K562 (cell line): ENCODE results near the gene KRTAP2-1. TPM values are rescaled to one million over a fixed set of nuclear protein-coding genes. Genes with fewer than 3 reads are reported as not detected.

Experiments
- ATAC-seq: fragments of 200-7000 bp; cut with Tn5 transposase; 3 replicates; pipeline ENCODE4 v1.9.1; 2020; ENCODE audit warnings: moderate library complexity
- BruUV-seq: library from RNA; stranded (reverse); fragments of 400-500 nt; replicated peaks from 2 replicates; lab custom pipeline; 2021; lab: Mats Ljungman, UMichigan
- CTCF ChIA-PET: fragments of 300-600 bp; formaldehyde crosslinking; extraction: SDS; loops from one replicate; lab custom pipeline; 2021; ENCODE audit warnings: low intra/inter-chr PET ratio; lab: Yijun Ruan, JAX
- POLR2A ChIA-PET: fragments of 300-600, 350-650 bp; sonication (Branson Sonifier 250); formaldehyde crosslinking; extraction: SDS; loops from one replicate; lab custom pipeline; 2021; ENCODE audit warnings: antibody characterized with exemption, inconsistent platforms; lab: Yijun Ruan, JAX
- DNase-seq, 4 experiments: peaks; one replicate each; pipeline versions ENCODE4 v3.0.0 to v3.0.0-alpha.2; 2011 to 2018; ENCODE audit warnings: low spot score in 3 of 4, mixed read lengths in 3 of 4; ENCODE audit errors: extremely low read depth in 1 of 4
- FAIRE-seq: peaks from 2 replicates; lab custom pipeline; 2011; peaks lifted over from hg19 to GRCh38; lab: Jason Lieb, UNC
- H2AFZ ChIP-seq: 2 replicates; pipeline ENCODE4 v1.6.0; 2011; ENCODE audit warnings: low read depth, low read length, control low read depth, inconsistent platforms
- H3K27ac ChIP-seq: fragments of 200-600 bp; 3 replicates; pipeline ENCODE4 v1.8.0; 2011; ENCODE audit warnings: low read depth, mild to moderate bottlenecking, control low read depth, inconsistent platforms, low read length, moderate library complexity, mixed read lengths; ENCODE audit errors: extremely low read depth
- H3K27me3 ChIP-seq, 2 experiments: fragments of 300-600 bp in 1 of 2; 2 replicates in 1 of 2; 3 replicates in 1 of 2; pipeline versions ENCODE4 v1.6.0 to v1.8.0; 2011; ENCODE audit warnings: inconsistent platforms in 2 of 2, low read length in 2 of 2, mild to moderate bottlenecking in 1 of 2, mixed read lengths in 1 of 2, moderate library complexity in 1 of 2; ENCODE audit not compliant: control insufficient read depth in 2 of 2, insufficient read depth in 2 of 2
- H3K36me3 ChIP-seq: fragments of 300-600 bp; 3 replicates; pipeline ENCODE4 v1.8.0; 2011; ENCODE audit warnings: mild to moderate bottlenecking, low read length, inconsistent platforms; ENCODE audit not compliant: control insufficient read depth, insufficient read depth
- H3K4me1 ChIP-seq, 2 experiments: fragments of 200-600 bp in 1 of 2; replicated peaks in 1 of 2; 2 replicates in 1 of 2; 3 replicates in 1 of 2; pipeline versions ENCODE4 v1.5.1 to v1.8.0; 2011; ENCODE audit warnings: inconsistent platforms in 2 of 2, low read length in 2 of 2, mild to moderate bottlenecking in 1 of 2, mixed read lengths in 1 of 2, moderate library complexity in 1 of 2; ENCODE audit not compliant: control insufficient read depth in 2 of 2, insufficient read depth in 2 of 2
- H3K4me2 ChIP-seq: 2 replicates; pipeline ENCODE4 v1.6.1; 2011; ENCODE audit warnings: low read length, control low read depth, inconsistent platforms, mixed read lengths; ENCODE audit not compliant: insufficient read depth
- H3K4me3 ChIP-seq: fragments of 200-600 bp; sonication (generic), shearing (Covaris generic); 2 replicates; pipeline ENCODE4 v1.5.1; 2016; ENCODE audit warnings: control low read depth, inconsistent platforms
- H3K79me2 ChIP-seq: fragments of 200-600 bp; 3 replicates; pipeline ENCODE4 v1.8.0; 2011; ENCODE audit warnings: low read length, inconsistent platforms; ENCODE audit not compliant: control insufficient read depth, insufficient read depth
- H3K9ac ChIP-seq, 2 experiments: 2 replicates each; pipeline versions ENCODE4 v1.6.0 to v1.6.1; 2011; ENCODE audit warnings: low read depth in 2 of 2, low read length in 2 of 2, control low read depth in 1 of 2, inconsistent platforms in 1 of 2, mild to moderate bottlenecking in 1 of 2, mixed read lengths in 1 of 2; ENCODE audit not compliant: insufficient read depth in 1 of 2
- H3K9me1 ChIP-seq: one replicate; pipeline ENCODE4 v1.6.0; 2011; ENCODE audit warnings: inconsistent platforms, mild to moderate bottlenecking, low read length, moderate library complexity; ENCODE audit not compliant: control insufficient read depth, insufficient read depth
- H3K9me3 ChIP-seq: replicated peaks from 2 replicates; pipeline ENCODE4 v1.5.1; 2011; ENCODE audit warnings: low read depth, low read length, inconsistent platforms; ENCODE audit not compliant: control insufficient read depth, insufficient read depth
- H4K20me1 ChIP-seq: replicated peaks from 2 replicates; pipeline ENCODE4 v1.6.1; 2011; ENCODE audit warnings: low read length, inconsistent platforms, mixed read lengths; ENCODE audit not compliant: control insufficient read depth, insufficient read depth
- CAMTA2 ChIP-seq: fragments of 250-450 bp; sonication (Bioruptor Pico); conservative IDR thresholded peaks from 2 replicates; pipeline ENCODE4 v1.5.1; 2022
- HOXB6 ChIP-seq: fragments of 250-450 bp; sonication (Bioruptor Pico); IDR thresholded peaks from 2 replicates; pipeline ENCODE4 v1.5.1; 2022; ENCODE audit warnings: mild to moderate bottlenecking, borderline replicate concordance
- KLF16 ChIP-seq: IDR thresholded peaks from 2 replicates; pipeline ENCODE4 v1.6.1; 2016; ENCODE audit warnings: antibody characterized with exemption
- LARP7 ChIP-seq: fragments of 450-650 bp; IDR thresholded peaks from 2 replicates; pipeline ENCODE4 v1.6.1; 2016
- PCBP1 ChIP-seq: fragments of 200-400 bp; formaldehyde crosslinking; IDR thresholded peaks from 2 replicates; pipeline ENCODE4 v1.6.1; 2018; ENCODE audit warnings: mild to moderate bottlenecking, low read depth, low read length; ENCODE audit not compliant: poor library complexity, severe bottlenecking
- PHB ChIP-seq: fragments of 250-450 bp; sonication (Bioruptor Pico); IDR thresholded peaks from 2 replicates; pipeline ENCODE4 v1.5.0; 2021
- RAD51 ChIP-seq: fragments of 450-650 bp; IDR thresholded peaks from 2 replicates; pipeline ENCODE4 v1.7.1; 2016; ENCODE audit warnings: low read depth, mild to moderate bottlenecking, borderline replicate concordance
- TBP ChIP-seq: optimal IDR thresholded peaks from 2 replicates; pipeline ENCODE3; 2011; ENCODE audit warnings: low read depth, low read length, improper control_type of control experiment
- TOE1 ChIP-seq, 2 experiments: fragments of 450-650 bp in 1 of 2; sonication (generic) in 1 of 2; formaldehyde crosslinking in 1 of 2; IDR thresholded peaks; 2 replicates each; pipeline versions ENCODE4 v1.7.1 to v1.8.0; 2016 to 2022; ENCODE audit warnings: borderline replicate concordance in 2 of 2, mild to moderate bottlenecking in 2 of 2, antibody characterized with exemption in 1 of 2, inconsistent platforms in 1 of 2, low read depth in 1 of 2, missing genetic modification reagents in 1 of 2, moderate library complexity in 1 of 2
- YBX1 ChIP-seq: fragments of 450-650 bp; IDR thresholded peaks from 2 replicates; pipeline ENCODE4 v1.7.1; 2016; ENCODE audit warnings: mild to moderate bottlenecking
- WGBS: fragments of 100-300 bp; shearing (Covaris generic); methylation state at CpG from one replicate; pipeline ENCODE4 v1.1.6; 2016; ENCODE audit warnings: low coverage, mixed read lengths; ENCODE audit not compliant: insufficient coverage; ENCODE audit errors: missing lambda C conversion rate; 5-methylcytosine and 5-hydroxymethylcytosine counted together
- in situ Hi-C: fragments of 300-500 bp; cut with MboI; formaldehyde crosslinking; loops from 4 replicates; pipeline ENCODE4 v1.15.0; 2018; ENCODE audit warnings: inconsistent platforms, mixed read lengths
- intact Hi-C: fragments of 100-400 bp; cut with micrococcal nuclease; formaldehyde crosslinking; loops from 2 replicates; pipeline ENCODE4 v1.14.2; 2022
- polyA plus RNA-seq, 8 experiments: library from polyadenylated mRNA; depleted of rRNA in 4 of 8; stranded (reverse) in 5 of 8; unstranded in 3 of 8; fragments of >200 nt; fragmentation: Nextera tagmentation in 2 of 8; fragmentation: Illumina TruSeq in 1 of 8; extraction: Ambion mirVana in 2 of 8; extraction: Trizol in 1 of 8; gene quantifications; 2 replicates each; pipeline versions ENCODE4 v1.2.1 to v1.2.3, GENCODE V29; 2011 to 2014; ENCODE audit warnings: inconsistent platforms in 1 of 8, missing spikeins in 1 of 8
- total RNA-seq, 7 experiments: library from RNA; depleted of rRNA in 6 of 7; stranded (reverse); fragments of >200 nt in 6 of 7; fragmentation: Illumina TruSeq in 2 of 7; extraction: Trizol in 2 of 7; gene quantifications; 2 replicates each; pipeline versions ENCODE4 v1.2.1 to v1.2.3, GENCODE V29; 2011 to 2021; ENCODE audit warnings: low replicate concordance in 1 of 7
- TF ChIP-seq, protein P1 (sequence below): sonication (generic); formaldehyde crosslinking; IDR thresholded peaks from 2 replicates; pipeline ENCODE4 v1.8.0; 2022; ENCODE audit warnings: mild to moderate bottlenecking, missing genetic modification reagents, borderline replicate concordance
- TF ChIP-seq, protein P2 (sequence below), 2 experiments: fragments of 250-450 bp in 1 of 2; fragments of 450-650 bp in 1 of 2; sonication (Bioruptor Pico) in 1 of 2; IDR thresholded peaks; 2 replicates each; pipeline versions ENCODE4 v1.6.1 to v1.8.0; 2016 to 2021; ENCODE audit warnings: mild to moderate bottlenecking in 2 of 2, moderate library complexity in 2 of 2, missing compliant biosample characterization in 1 of 2, missing genetic modification characterization in 1 of 2

Gene KRTAP2-1
- total and polyA plus RNA-seq, 9 of the 15 experiments (the other 6 are each of a cell fraction or from before 2014, with no cell fraction given): not detected

DNA sequence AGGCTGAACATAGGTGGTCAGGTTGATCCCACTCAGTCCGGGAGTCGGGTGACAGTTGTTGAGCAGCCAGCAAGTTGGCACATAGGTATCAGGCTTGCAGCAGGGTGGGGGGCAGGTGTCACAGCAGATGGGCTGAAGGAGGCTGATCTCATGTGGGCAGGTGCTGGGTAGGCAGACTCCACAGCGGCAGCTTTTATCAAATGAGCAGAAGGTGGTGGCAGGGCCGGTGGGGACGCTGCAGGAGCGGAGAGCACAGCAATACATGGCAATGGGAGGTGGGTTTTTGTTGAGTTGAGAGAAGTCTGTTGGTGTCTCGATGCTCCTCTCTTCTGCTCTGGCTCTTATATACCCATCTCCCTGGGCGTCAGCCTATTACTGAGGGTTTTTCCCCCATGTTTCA is 38.3 kb downstream of the KRTAP2-1 start, which contains the start of gene KRTAP3-1:
Gene KRTAP3-1 (minus strand): TSS at position 318 of the 400 bp plus-strand sequence. CDS start 54 bp downstream, at position 264.
- H3K9ac ChIP-seq: no peak within 1 kb of the TSS
- DNase-seq: no peak
- in situ Hi-C loops: no loop called here
- no TSS peak for BruUV-seq
- POLR2A ChIA-PET: no interaction called here
- H3K4me2 ChIP-seq: no peak within 1 kb of the TSS
- H3K4me1 ChIP-seq: no peaks in the 10 kb centered on the region; a peak in 1 of 5 replicates
- H2AFZ ChIP-seq: no peak within 1 kb of the TSS
- no peaks in the 10 kb centered on the region for H3K9me3 ChIP-seq
- TF ChIP-seq HOXB6 (CRISPR knock-in tag) (no peak), LARP7 (no peak)
- TF ChIP-seq, all 486 proteins: peak for 0
- H3K36me3 ChIP-seq: no peaks in the 10 kb centered on the region
- H3K4me3 ChIP-seq: no peak within 1 kb of the TSS
- intact Hi-C loops: no loop called here
- no peak within 1 kb of the TSS for H3K27ac ChIP-seq
- no peaks in the 10 kb centered on the region for H3K79me2 ChIP-seq
- CTCF ChIA-PET: no interaction called here
- WGBS: 2% methylated on average over 8 of the region's 8 CpGs
- H3K9me1 ChIP-seq: no peaks in the 10 kb centered on the region
- no peaks in the 10 kb centered on the region for H4K20me1 ChIP-seq
- FAIRE-seq (no peak), ATAC-seq (no peak)
- H3K27me3 ChIP-seq: peaks cover 0 to 9% of the 10 kb centered on the region in 2 experiments; a peak in 3 of 5 replicates

DNA sequence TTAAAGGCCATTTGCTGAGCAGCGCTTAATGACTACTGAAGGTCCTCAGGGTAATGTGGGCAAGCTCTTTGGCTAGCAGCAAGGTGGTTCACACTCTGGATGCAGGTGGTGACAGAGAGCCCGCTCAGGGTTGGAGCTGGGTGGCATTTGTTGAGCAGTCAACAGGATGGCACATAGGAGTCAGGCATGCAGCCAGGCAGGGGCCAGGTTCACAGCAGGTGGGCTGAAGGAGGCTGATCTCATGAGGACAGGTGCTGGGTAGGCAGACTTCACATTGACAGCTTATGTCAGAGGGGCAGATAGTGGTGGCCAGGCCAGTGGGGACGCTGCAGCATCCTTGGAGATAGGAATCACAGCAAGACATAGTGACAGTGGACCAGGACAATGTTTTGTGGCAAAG is 42.7 kb downstream of the KRTAP2-1 start:
- Histone ChIP-seq H2AFZ (no peak overlapping the region), H3K27ac (no peak overlapping the region), H4K20me1 (no peaks in the 10 kb centered on the region), H3K4me3 (no peak overlapping the region), H3K9me1 (no peaks in the 10 kb centered on the region), H3K4me1 (no peaks in the 10 kb centered on the region; a peak in 1 of 5 replicates), H3K4me2 (no peak overlapping the region), H3K27me3 (peaks cover 0 to 13% of the 10 kb centered on the region in 2 experiments; a peak in 3 of 5 replicates), H3K9ac (no peak overlapping the region; a peak in 1 of 4 replicates), H3K36me3 (no peaks in the 10 kb centered on the region), H3K79me2 (no peaks in the 10 kb centered on the region), H3K9me3 (no peaks in the 10 kb centered on the region)
- ChIA-PET CTCF (no interaction called here), POLR2A (no interaction called here)
- DNase-seq (no peak), FAIRE-seq (no peak), ATAC-seq (no peak)
- 0% methylated on average over 3 of the region's 3 CpGs for WGBS
- no TSS peak for BruUV-seq
- intact Hi-C loops: no loop called here
- in situ Hi-C loops: no loop called here
- TF ChIP-seq CAMTA2 (CRISPR knock-in tag) (no peak), TOE1 (IDR thresholded peaks at IDR 0.05; ENCODE audit: borderline replicate concordance) (no peak), TOE1 (CRISPR knock-in tag; IDR thresholded peaks at IDR 0.05; ENCODE audit: borderline replicate concordance, low read depth) (no peak), YBX1 (no peak), TBP (no peak), PCBP1 (no peak), RAD51 (no peak), PHB (CRISPR knock-in tag) (no peak), KLF16 (no peak)
- TF ChIP-seq, protein P1, sequence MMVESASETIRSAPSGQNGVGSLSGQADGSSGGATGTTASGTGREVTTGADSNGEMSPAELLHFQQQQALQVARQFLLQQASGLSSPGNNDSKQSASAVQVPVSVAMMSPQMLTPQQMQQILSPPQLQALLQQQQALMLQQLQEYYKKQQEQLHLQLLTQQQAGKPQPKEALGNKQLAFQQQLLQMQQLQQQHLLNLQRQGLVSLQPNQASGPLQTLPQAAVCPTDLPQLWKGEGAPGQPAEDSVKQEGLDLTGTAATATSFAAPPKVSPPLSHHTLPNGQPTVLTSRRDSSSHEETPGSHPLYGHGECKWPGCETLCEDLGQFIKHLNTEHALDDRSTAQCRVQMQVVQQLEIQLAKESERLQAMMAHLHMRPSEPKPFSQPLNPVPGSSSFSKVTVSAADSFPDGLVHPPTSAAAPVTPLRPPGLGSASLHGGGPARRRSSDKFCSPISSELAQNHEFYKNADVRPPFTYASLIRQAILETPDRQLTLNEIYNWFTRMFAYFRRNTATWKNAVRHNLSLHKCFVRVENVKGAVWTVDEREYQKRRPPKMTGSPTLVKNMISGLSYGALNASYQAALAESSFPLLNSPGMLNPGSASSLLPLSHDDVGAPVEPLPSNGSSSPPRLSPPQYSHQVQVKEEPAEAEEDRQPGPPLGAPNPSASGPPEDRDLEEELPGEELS: no peak
- TF ChIP-seq, protein P2, sequence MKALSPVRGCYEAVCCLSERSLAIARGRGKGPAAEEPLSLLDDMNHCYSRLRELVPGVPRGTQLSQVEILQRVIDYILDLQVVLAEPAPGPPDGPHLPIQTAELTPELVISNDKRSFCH (CRISPR knock-in tag; IDR thresholded peaks at IDR 0.05): no peak
- TF ChIP-seq, protein P2 (tag; IDR thresholded peaks at IDR 0.05): no peak
